KMS-11 (cell line): ENCODE results near the gene ITGB3.

ENCODE experiments used
- H2AFZ ChIP-seq: fragments of 200-600 bp; sonication (generic); 2 replicates; pipeline ENCODE4 v1.6.1; 2016; ENCODE audit warnings: antibody characterized with exemption, mixed run types, low read depth
- H3K27ac ChIP-seq: fragments of 200-600 bp; sonication (generic); 2 replicates; pipeline ENCODE4 v1.6.1; 2016; ENCODE audit warnings: mild to moderate bottlenecking, mixed run types
- H3K27me3 ChIP-seq: fragments of 200-600 bp; sonication (generic); 2 replicates; pipeline ENCODE4 v1.6.1; 2017; ENCODE audit warnings: mild to moderate bottlenecking, low read depth, mixed run types, moderate library complexity; ENCODE audit not compliant: insufficient read depth
- H3K36me3 ChIP-seq: fragments of 200-600 bp; sonication (generic); 2 replicates; pipeline ENCODE4 v1.6.1; 2017; ENCODE audit warnings: mild to moderate bottlenecking, mixed run types; ENCODE audit not compliant: insufficient read depth
- H3K4me1 ChIP-seq: fragments of 200-600 bp; sonication (generic); 2 replicates; pipeline ENCODE4 v1.6.1; 2016; ENCODE audit warnings: mild to moderate bottlenecking, low read depth, mixed run types; ENCODE audit not compliant: poor library complexity, severe bottlenecking
- H3K4me2 ChIP-seq: fragments of 200-600 bp; sonication (generic); 2 replicates; pipeline ENCODE4 v1.7.0; 2016; ENCODE audit warnings: mild to moderate bottlenecking, mixed run types
- H3K4me3 ChIP-seq: fragments of 200-600 bp; sonication (generic); IDR thresholded peaks from 2 replicates; pipeline ENCODE4 v1.6.1; 2017; ENCODE audit warnings: low read depth, low read length, mixed read lengths; ENCODE audit not compliant: insufficient read depth
- H3K79me2 ChIP-seq: fragments of 200-600 bp; sonication (generic); 2 replicates; pipeline ENCODE4 v1.6.1; 2016; ENCODE audit warnings: low read depth, mixed run types; ENCODE audit not compliant: insufficient read depth
- H3K9ac ChIP-seq: fragments of 200-600 bp; sonication (generic); 2 replicates; pipeline ENCODE4 v1.6.1; 2016; ENCODE audit warnings: mild to moderate bottlenecking, mixed run types
- H4K20me1 ChIP-seq: fragments of 200-600 bp; sonication (generic); 2 replicates; pipeline ENCODE4 v1.6.1; 2016; ENCODE audit warnings: mild to moderate bottlenecking, mixed run types; ENCODE audit not compliant: insufficient read depth
- CTCF ChIP-seq: fragments of 200-600 bp; sonication (generic); conservative IDR thresholded peaks from 2 replicates; pipeline ENCODE4 v1.6.1; 2017; ENCODE audit warnings: low read depth, mild to moderate bottlenecking, antibody characterized with exemption, low read length, moderate library complexity, mixed read lengths

Gene ITGB3

GRCh38 chr17:47262586-47262985, 9.0 kb downstream of the ITGB3 start:
- no peak overlapping the region for H3K4me2 ChIP-seq
- no peaks in the 10 kb centered on the region for H3K27me3 ChIP-seq

GRCh38 chr17:47264166-47264565, 10.5 kb downstream of the ITGB3 start:
- Histone ChIP-seq H3K9ac (no peak overlapping the region), H3K36me3 (no peaks in the 10 kb centered on the region), H3K4me3 (no peak overlapping the region), H3K27ac (no peak overlapping the region), H3K4me2 (no peak overlapping the region), H2AFZ (no peak overlapping the region), H3K4me1 (no peaks in the 10 kb centered on the region), H4K20me1 (no peaks in the 10 kb centered on the region), H3K79me2 (no peaks in the 10 kb centered on the region), H3K27me3 (no peaks in the 10 kb centered on the region)
- no peak for TF ChIP-seq CTCF

More at GRCh38 chr17:47262586-47262985, 9.0 kb downstream of the ITGB3 start:
- Histone ChIP-seq H2AFZ (no peak overlapping the region), H3K27ac (no peak overlapping the region), H4K20me1 (no peaks in the 10 kb centered on the region), H3K36me3 (no peaks in the 10 kb centered on the region), H3K4me1 (no peaks in the 10 kb centered on the region), H3K9ac (no peak overlapping the region), H3K4me3 (no peak overlapping the region), H3K79me2 (no peaks in the 10 kb centered on the region)
- no peak for TF ChIP-seq CTCF

GRCh38 chr17:47265983-47266541, 12.4 kb downstream of the ITGB3 start:
- no peak overlapping the region for H3K4me2 ChIP-seq
- no peaks in the 10 kb centered on the region for H3K27me3 ChIP-seq
- no peaks in the 10 kb centered on the region for H3K79me2 ChIP-seq
- H3K4me1 ChIP-seq, result no peaks in the 10 kb centered on the region
- no peak overlapping the region for H3K9ac ChIP-seq
- no peak for TF ChIP-seq CTCF
- no peaks in the 10 kb centered on the region for H3K36me3 ChIP-seq
- H4K20me1 ChIP-seq, result no peaks in the 10 kb centered on the region
- no peak overlapping the region for H3K27ac ChIP-seq
- H3K4me3 ChIP-seq, result no peak overlapping the region
- no peak overlapping the region for H2AFZ ChIP-seq

- no peaks in the 10 kb centered on the region for H3K36me3 ChIP-seq
- no peak overlapping the region for H2AFZ ChIP-seq
- H4K20me1 ChIP-seq, result no peaks in the 10 kb centered on the region
- H3K9ac ChIP-seq, result no peak overlapping the region
- TF ChIP-seq CTCF, result no peak
- no peaks in the 10 kb centered on the region for H3K27me3 ChIP-seq
- no peaks in the 10 kb centered on the region for H3K4me1 ChIP-seq
- H3K4me3 ChIP-seq, result no peak overlapping the region
- no peak overlapping the region for H3K27ac ChIP-seq
- H3K79me2 ChIP-seq, result no peaks in the 10 kb centered on the region
- no peak overlapping the region for H3K4me2 ChIP-seq
Measured at GRCh38 chr17:47266782-47267181, 13.2 kb downstream of the ITGB3 start.
